HL-60 (cell line): ENCODE measurements around the gene CTNNAL1.
"Not testable (repeated sequence)": the region's sequence is repeated elsewhere in the genome, so short reads cannot be mapped to it uniquely, and the experiment has no call there.

ENCODE experiments used
- CTCF ChIP-seq: IDR thresholded peaks from one replicate; pipeline ENCODE4 v1.5.1; 2011; ENCODE audit warnings: low read length, control low read depth, inconsistent platforms; ENCODE audit not compliant: insufficient read depth
- GABPA ChIP-seq: IDR thresholded peaks from 2 replicates; pipeline ENCODE4 v1.6.1; 2012; ENCODE audit warnings: low read depth
- POLR2AphosphoS5 ChIP-seq: IDR thresholded peaks from 2 replicates; pipeline ENCODE4 v1.6.1; 2012; ENCODE audit warnings: low read depth

- not testable (repeated sequence) for TF ChIP-seq CTCF, GABPA, POLR2AphosphoS5
These were observed 39.8 kb upstream of the CTNNAL1 start for GRCh38 chr9:109053121-109053520.
